OCI-LY1 (cell line): ENCODE results near the gene MNAT1.

Source experiments
- H2AFZ ChIP-seq: fragments of 200-600 bp; sonication (generic), shearing (Covaris generic); 2 replicates; pipeline ENCODE4 v1.6.0; 2014; ENCODE audit warnings: antibody characterized with exemption, mild to moderate bottlenecking, low read length
- H3F3A ChIP-seq: fragments of 200-600 bp; sonication (generic), shearing (Covaris generic); 2 replicates; pipeline ENCODE4 v1.6.0; 2014; ENCODE audit warnings: mild to moderate bottlenecking, antibody characterized with exemption, low read length, moderate library complexity; ENCODE audit not compliant: insufficient read depth
- H3K27ac ChIP-seq: fragments of 200-600 bp; sonication (generic); 2 replicates; pipeline ENCODE4 v1.5.1; 2014; ENCODE audit warnings: low read length, mixed run types, mild to moderate bottlenecking, low read depth; ENCODE audit not compliant: poor library complexity, severe bottlenecking
- H3K27me3 ChIP-seq: fragments of 200-600 bp; sonication (generic); 2 replicates; pipeline ENCODE4 v1.6.0; 2014; ENCODE audit warnings: antibody characterized with exemption, mild to moderate bottlenecking, low read length, moderate library complexity; ENCODE audit not compliant: insufficient read depth
- H3K36me3 ChIP-seq: fragments of 200-600 bp; sonication (generic); 2 replicates; pipeline ENCODE4 v1.6.1; 2014; ENCODE audit warnings: mild to moderate bottlenecking, antibody characterized with exemption, low read length, moderate library complexity, mixed read lengths; ENCODE audit not compliant: insufficient read depth
- H3K4me1 ChIP-seq: fragments of 200-600 bp; sonication (generic); 2 replicates; pipeline ENCODE4 v1.5.1; 2014; ENCODE audit warnings: mild to moderate bottlenecking, low read length, moderate library complexity; ENCODE audit not compliant: insufficient read depth, severe bottlenecking
- H3K4me2 ChIP-seq: fragments of 200-600 bp; sonication (generic), shearing (Covaris generic); 2 replicates; pipeline ENCODE4 v1.6.1; 2014; ENCODE audit warnings: low read length
- H3K4me3 ChIP-seq: fragments of 200-600 bp; sonication (generic); 2 replicates; pipeline ENCODE4 v1.5.1; 2014; ENCODE audit warnings: low read length, low read depth, mild to moderate bottlenecking, mixed read lengths; ENCODE audit not compliant: poor library complexity, severe bottlenecking
- H3K79me2 ChIP-seq: fragments of 200-600 bp; shearing (Covaris generic); 2 replicates; pipeline ENCODE4 v1.6.1; 2016; ENCODE audit warnings: mixed run types, low read length, mixed read lengths; ENCODE audit not compliant: insufficient read depth
- H3K9ac ChIP-seq: fragments of 200-600 bp; sonication (generic), shearing (Covaris generic); 2 replicates; pipeline ENCODE4 v1.6.1; 2014; ENCODE audit warnings: mild to moderate bottlenecking, low read length, mixed read lengths
- H3K9me2 ChIP-seq: fragments of 200-600 bp; sonication (generic), shearing (Covaris generic); 2 replicates; pipeline ENCODE4 v1.6.1; 2014; ENCODE audit warnings: low read depth, mild to moderate bottlenecking, low read length, mixed read lengths
- H3K9me3 ChIP-seq: fragments of 200-600 bp; shearing (Covaris generic); 2 replicates; pipeline ENCODE4 v1.6.1; 2014; ENCODE audit warnings: low read length, mixed read lengths
- H4K20me1 ChIP-seq: fragments of 200-600 bp; sonication (generic), shearing (Covaris generic); 2 replicates; pipeline ENCODE4 v1.6.0; 2016; ENCODE audit warnings: mild to moderate bottlenecking, low read length; ENCODE audit not compliant: insufficient read depth
- CTCF ChIP-seq: fragments of 200-600 bp; sonication (generic), shearing (Covaris generic); IDR thresholded peaks from 2 replicates; pipeline ENCODE4 v1.5.1; 2017; ENCODE audit warnings: mild to moderate bottlenecking, antibody characterized with exemption, low read length, moderate library complexity, mixed read lengths
- EZH2 ChIP-seq: fragments of 200-600 bp; sonication (generic), shearing (Covaris generic); IDR thresholded peaks from 2 replicates; pipeline ENCODE4 v1.8.0; 2017; ENCODE audit warnings: borderline replicate concordance, mixed run types, mild to moderate bottlenecking, antibody characterized with exemption, low read length, moderate library complexity, mixed read lengths

MNAT1 gene

GRCh38 chr14:60915781-60916180 lies 181.2 kb downstream of the MNAT1 start:
- Histone ChIP-seq H4K20me1 (no peaks in the 10 kb centered on the region), H3K9me2 (no peaks in the 10 kb centered on the region)
- TF ChIP-seq EZH2 (no peak), CTCF (no peak)

DNA sequence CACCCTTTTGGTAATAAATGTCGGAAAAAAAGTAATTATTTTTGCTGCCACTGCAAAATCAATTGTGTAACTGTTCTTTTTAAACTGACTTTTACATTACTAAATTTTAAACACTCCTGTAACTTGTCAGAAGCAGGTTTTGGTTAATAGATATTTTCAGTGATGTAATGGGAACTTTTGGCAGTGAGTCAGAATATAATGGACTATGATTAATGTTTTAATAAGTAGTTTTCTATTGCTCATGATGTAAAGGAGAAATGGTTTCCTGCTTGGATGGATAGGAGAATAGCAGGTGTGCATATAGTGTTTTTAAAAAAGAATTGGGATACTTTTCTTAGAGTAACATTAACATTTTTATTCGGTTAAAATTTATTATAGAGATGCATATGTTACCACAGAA lies 187.5 kb downstream of the MNAT1 start:
- Histone ChIP-seq H3K9me2 (no peaks in the 10 kb centered on the region), H3K27ac (no peak overlapping the region), H3K79me2 (no peaks in the 10 kb centered on the region), H3K9me3 (no peaks in the 10 kb centered on the region), H4K20me1 (no peaks in the 10 kb centered on the region), H3K9ac (no peak overlapping the region), H3K36me3 (no peaks in the 10 kb centered on the region), H3K4me1 (peaks cover 9% of the 10 kb centered on the region), H2AFZ (no peak overlapping the region), H3K4me2 (no peak overlapping the region), H3F3A (no peaks in the 10 kb centered on the region), H3K4me3 (no peak overlapping the region), H3K27me3 (no peaks in the 10 kb centered on the region)
- TF ChIP-seq CTCF = no peak
- TF ChIP-seq EZH2 = no peak

More at GRCh38 chr14:60915781-60916180, 181.2 kb downstream of the MNAT1 start:
- Histone ChIP-seq H3K36me3 (no peaks in the 10 kb centered on the region), H3K4me3 (no peak overlapping the region), H3K9me3 (no peaks in the 10 kb centered on the region), H3K27me3 (no peaks in the 10 kb centered on the region), H2AFZ (no peak overlapping the region), H3K4me1 (peaks cover 2% of the 10 kb centered on the region), H3K9ac (no peak overlapping the region), H3K79me2 (no peaks in the 10 kb centered on the region), H3K27ac (no peak overlapping the region), H3F3A (no peaks in the 10 kb centered on the region), H3K4me2 (no peak overlapping the region)

GRCh38 chr14:60925286-60925685 lies 190.7 kb downstream of the MNAT1 start:
- Histone ChIP-seq H3K4me3 (no peak overlapping the region), H4K20me1 (no peaks in the 10 kb centered on the region), H2AFZ (no peak overlapping the region), H3K36me3 (no peaks in the 10 kb centered on the region), H3F3A (no peaks in the 10 kb centered on the region), H3K4me1 (peaks cover 9% of the 10 kb centered on the region), H3K9me2 (no peaks in the 10 kb centered on the region), H3K27me3 (no peaks in the 10 kb centered on the region), H3K9me3 (no peaks in the 10 kb centered on the region), H3K4me2 (no peak overlapping the region), H3K79me2 (no peaks in the 10 kb centered on the region), H3K27ac (no peak overlapping the region), H3K9ac (no peak overlapping the region)
- TF ChIP-seq CTCF = no peak
- no peak for TF ChIP-seq EZH2
